GM12878 (cell line): Measurements from ENCODE around the gene TMTC1. TPM values are rescaled to one million over a fixed set of nuclear protein-coding genes. Genes with fewer than 3 reads are reported as not detected.

ENCODE experiments used
- ATAC-seq: fragments of 200-7000 bp; cut with Tn5 transposase; 3 replicates; pipeline ENCODE4 v1.9.1; 2020; ENCODE audit warnings: mild to moderate bottlenecking, moderate library complexity
- BruUV-seq: library from RNA; stranded (reverse); fragments of 400-500 nt; replicated peaks from 2 replicates; lab custom pipeline; 2021; lab: Mats Ljungman, UMichigan
- CTCF ChIA-PET: fragments of 300-600 bp; sonication (Branson Sonifier 250); formaldehyde crosslinking; extraction: SDS; loops from one replicate; lab custom pipeline; 2021; ENCODE audit warnings: inconsistent platforms; lab: Yijun Ruan, JAX
- POLR2A ChIA-PET: fragments of 350-600 bp; formaldehyde crosslinking; extraction: SDS; loops from one replicate; lab custom pipeline; 2021; ENCODE audit warnings: inconsistent platforms; lab: Charles Lee
- RAD21 ChIA-PET: fragments of 300-600 bp; sonication (Branson Sonifier 250); formaldehyde crosslinking; loops from one replicate; lab custom pipeline; 2023; ENCODE audit warnings: antibody characterized with exemption; ENCODE audit not compliant: unreplicated experiment; lab: Charles Lee
- SMC1A ChIA-PET: fragments of 300-600 bp; sonication (Branson Sonifier 250); formaldehyde crosslinking; loops from one replicate; lab custom pipeline; 2023; ENCODE audit not compliant: unreplicated experiment, uncharacterized antibody; lab: Charles Lee
- DNase-seq: peaks from one replicate; pipeline ENCODE4 v3.0.0-alpha.2; 2011; ENCODE audit warnings: low read depth, low spot score
- FAIRE-seq: peaks from 3 replicates; lab custom pipeline; 2011; peaks lifted over from hg19 to GRCh38; lab: Jason Lieb, UNC
- H2AFZ ChIP-seq: 2 replicates; pipeline ENCODE4 v1.6.0; 2011; ENCODE audit warnings: low read depth, low read length, control low read depth; ENCODE audit not compliant: control insufficient read depth
- H3K27ac ChIP-seq: 2 replicates; pipeline ENCODE4 v1.5.1; 2011; ENCODE audit warnings: control low read depth; ENCODE audit not compliant: control insufficient read depth, insufficient read depth
- H3K27me3 ChIP-seq, 2 experiments: replicated peaks in 1 of 2; 2 replicates each; pipeline versions ENCODE4 v1.6.0 to v1.6.1; 2011; ENCODE audit warnings: low read length in 1 of 2; ENCODE audit not compliant: control insufficient read depth in 2 of 2, insufficient read depth in 2 of 2
- H3K36me3 ChIP-seq, 2 experiments: 2 replicates each; pipeline ENCODE4 v1.5.1; 2011; ENCODE audit warnings: low read length in 1 of 2; ENCODE audit not compliant: control insufficient read depth in 2 of 2, insufficient read depth in 2 of 2
- H3K4me1 ChIP-seq: 2 replicates; pipeline ENCODE4 v1.6.1; 2011; ENCODE audit warnings: mild to moderate bottlenecking, low read length, moderate library complexity, mixed read lengths; ENCODE audit not compliant: control insufficient read depth, insufficient read depth
- H3K4me2 ChIP-seq: 2 replicates; pipeline ENCODE4 v1.6.0; 2011; ENCODE audit warnings: control low read depth; ENCODE audit not compliant: control insufficient read depth, insufficient read depth
- H3K4me3 ChIP-seq: fragments of 200-600 bp; sonication (generic); 2 replicates; pipeline ENCODE4 v1.5.1; 2016
- H3K79me2 ChIP-seq: 2 replicates; pipeline ENCODE4 v1.6.0; 2011; ENCODE audit warnings: low read length; ENCODE audit not compliant: control insufficient read depth, insufficient read depth
- H3K9ac ChIP-seq: 2 replicates; pipeline ENCODE4 v1.8.0; 2011; ENCODE audit warnings: low read length, control low read depth, mixed read lengths; ENCODE audit not compliant: control insufficient read depth, insufficient read depth
- H3K9me3 ChIP-seq: replicated peaks from 3 replicates; pipeline ENCODE4 v1.5.1; 2011; ENCODE audit warnings: mild to moderate bottlenecking, low read length; ENCODE audit not compliant: control insufficient read depth, insufficient read depth
- H4K20me1 ChIP-seq: 2 replicates; pipeline ENCODE4 v1.6.0; 2011; ENCODE audit not compliant: control insufficient read depth, insufficient read depth
- MTA2 ChIP-seq: fragments of 450-650 bp; IDR thresholded peaks from 2 replicates; pipeline ENCODE4 v1.6.1; 2016; ENCODE audit warnings: low read depth, mild to moderate bottlenecking, moderate library complexity
- NFIC ChIP-seq: IDR thresholded peaks from 2 replicates; pipeline ENCODE4 v1.6.1; 2012; ENCODE audit warnings: low read depth, mild to moderate bottlenecking, inconsistent platforms, low read length, moderate library complexity
- NRF1 ChIP-seq: conservative IDR thresholded peaks from 2 replicates; pipeline ENCODE4 v1.6.1; 2011; ENCODE audit warnings: mild to moderate bottlenecking, low read depth, low read length, improper control_type of control experiment
- YBX1 ChIP-seq: fragments of 450-650 bp; IDR thresholded peaks from 2 replicates; pipeline ENCODE4 v1.6.1; 2016; ENCODE audit warnings: antibody characterized with exemption
- ZNF622 ChIP-seq: fragments of 450-650 bp; IDR thresholded peaks from 2 replicates; pipeline ENCODE4 v1.6.1; 2017; ENCODE audit warnings: mild to moderate bottlenecking, inconsistent platforms
- WGBS: methylation state at CpG from one replicate; pipeline ENCODE4 v1.1.6; 2016; ENCODE audit warnings: low lambda C conversion rate; ENCODE audit not compliant: insufficient replicate concordance, insufficient coverage; ENCODE audit errors: missing lambda C conversion rate; 5-methylcytosine and 5-hydroxymethylcytosine counted together
- in situ Hi-C: fragments of 300-500 bp; cut with MboI; formaldehyde crosslinking; loops from 9 replicates; pipeline ENCODE4 v1.14.3; 2018; ENCODE audit warnings: mixed read lengths
- intact Hi-C: fragments of 100-400 bp; cut with micrococcal nuclease; formaldehyde crosslinking; loops from one replicate; pipeline ENCODE4 v1.14.2; 2022; ENCODE audit not compliant: unreplicated experiment
- polyA plus RNA-seq, 11 experiments: library from polyadenylated mRNA; depleted of rRNA in 4 of 11; unstranded in 6 of 11; stranded (reverse) in 5 of 11; fragments of >200 nt; fragmentation: Nextera tagmentation in 4 of 11; fragmentation: Illumina TruSeq in 1 of 11; extraction: Ambion mirVana in 4 of 11; extraction: Trizol in 1 of 11; gene quantifications; 1 replicate in 1 of 11; 2 replicates in 10 of 11; pipeline versions ENCODE4 v1.2.1 to v1.2.3, GENCODE V29; 2011 to 2016; ENCODE audit warnings: inconsistent platforms in 2 of 11, missing spikeins in 2 of 11, low read depth in 1 of 11
- total RNA-seq, 4 experiments: library from RNA; depleted of rRNA in 3 of 4; stranded (reverse); fragments of >200 nt in 3 of 4; fragmentation: Illumina TruSeq in 1 of 4; extraction: Trizol in 1 of 4; gene quantifications; 2 replicates each; pipeline versions ENCODE4 v1.2.1 to v1.2.3, GENCODE V29; 2013 to 2021
- TF ChIP-seq, protein P1 (sequence below): fragments of 450-650 bp; IDR thresholded peaks from 2 replicates; pipeline ENCODE4 v1.6.1; 2016; ENCODE audit warnings: mild to moderate bottlenecking

The TMTC1 gene
- total and polyA plus RNA-seq, 10 of the 15 experiments (the other 5 are each of a cell fraction or from before 2014, with no cell fraction given): 0.10 to 20.9 (median 0.57) TPM

DNA sequence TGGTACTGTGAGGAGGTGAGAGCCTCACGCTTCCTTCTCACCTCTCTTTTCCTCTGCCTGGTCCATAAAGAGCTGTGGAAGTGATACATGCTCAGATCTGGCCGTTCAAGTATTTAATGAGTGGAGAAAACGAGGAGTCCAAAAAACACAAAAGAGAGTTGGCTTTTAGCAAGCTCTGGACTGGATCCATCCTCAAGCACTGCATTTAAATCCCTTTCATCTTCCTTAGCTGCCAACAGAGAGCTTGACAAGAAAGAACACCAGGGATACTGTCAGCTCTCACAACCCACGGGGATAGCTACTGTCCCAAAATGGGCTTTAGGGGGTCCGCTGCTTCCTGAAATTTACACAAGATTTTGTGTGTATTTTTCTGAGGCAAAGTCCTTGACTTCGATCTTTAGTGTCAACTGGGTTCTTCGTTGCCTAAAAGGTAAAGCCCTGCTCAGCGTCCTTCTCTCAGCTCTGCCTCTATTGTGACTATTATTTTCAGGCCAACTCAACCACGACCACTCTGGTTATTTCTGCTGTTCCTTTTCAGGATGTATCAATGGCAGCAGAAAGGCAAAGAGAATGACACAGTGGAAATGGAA, 120.9 kb downstream of the TMTC1 start:
- Histone ChIP-seq H3K9ac (no peak overlapping the region), H3K9me3 (no peaks in the 10 kb centered on the region), H3K4me2 (no peak overlapping the region), H3K36me3 (no peaks in the 10 kb centered on the region), H3K4me1 (no peaks in the 10 kb centered on the region), H2AFZ (no peak overlapping the region), H3K4me3 (no peak overlapping the region), H4K20me1 (no peaks in the 10 kb centered on the region), H3K27ac (no peak overlapping the region), H3K27me3 (no peaks in the 10 kb centered on the region), H3K79me2 (no peaks in the 10 kb centered on the region)
- FAIRE-seq: no peak
- 27% methylated on average over 9 of the region's 9 CpGs for WGBS
- intact Hi-C loops (no loop called here), in situ Hi-C loops (no loop called here)
- ChIA-PET CTCF (interaction anchor here (1.2 to 1.4 kb wide), 2 partner anchors 10 to 43 kb away, joined by 3 to 5 read pairs; no protein-coding TSS in a partner anchor), RAD21 (no interaction called here), POLR2A (interaction anchor here (0.6 to 0.9 kb wide), 2 partner anchors 88 to 115 kb away, joined by 4 to 6 read pairs; no protein-coding TSS in a partner anchor), SMC1A (interaction anchor here (0.7 to 1.7 kb wide), 4 partner anchors 13 to 231 kb away, joined by 3 to 4 read pairs (median 4); no protein-coding TSS in a partner anchor)
- DNase-seq: no peak
- no peak for ATAC-seq
- no peak for TF ChIP-seq YBX1
- TF ChIP-seq NFIC: no peak
- TF ChIP-seq, protein P1, sequence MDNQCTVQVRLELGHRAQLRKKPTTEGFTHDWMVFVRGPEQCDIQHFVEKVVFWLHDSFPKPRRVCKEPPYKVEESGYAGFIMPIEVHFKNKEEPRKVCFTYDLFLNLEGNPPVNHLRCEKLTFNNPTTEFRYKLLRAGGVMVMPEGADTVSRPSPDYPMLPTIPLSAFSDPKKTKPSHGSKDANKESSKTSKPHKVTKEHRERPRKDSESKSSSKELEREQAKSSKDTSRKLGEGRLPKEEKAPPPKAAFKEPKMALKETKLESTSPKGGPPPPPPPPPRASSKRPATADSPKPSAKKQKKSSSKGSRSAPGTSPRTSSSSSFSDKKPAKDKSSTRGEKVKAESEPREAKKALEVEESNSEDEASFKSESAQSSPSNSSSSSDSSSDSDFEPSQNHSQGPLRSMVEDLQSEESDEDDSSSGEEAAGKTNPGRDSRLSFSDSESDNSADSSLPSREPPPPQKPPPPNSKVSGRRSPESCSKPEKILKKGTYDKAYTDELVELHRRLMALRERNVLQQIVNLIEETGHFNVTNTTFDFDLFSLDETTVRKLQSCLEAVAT: no peak
- TF ChIP-seq NRF1: no peak
- TF ChIP-seq MTA2: no peak
- TF ChIP-seq ZNF622: no peak
- TF ChIP-seq, all 136 proteins: peak for 0
- no TSS peak for BruUV-seq
